Keratinocyte (primary cell): Measurements from ENCODE around the gene CPT1B. TPM values are rescaled to one million over a fixed set of nuclear protein-coding genes. Genes with fewer than 3 reads are reported as not detected.

Source experiments
- DNase-seq: peaks from one replicate; pipeline ENCODE4 v3.0.0-alpha.2; 2011; ENCODE audit warnings: low read depth, missing footprints, low spot score
- FAIRE-seq: peaks from 2 replicates; lab custom pipeline; 2011; peaks lifted over from hg19 to GRCh38; lab: Jason Lieb, UNC
- H2AFZ ChIP-seq: 2 replicates; pipeline ENCODE4 v1.6.0; 2012; ENCODE audit warnings: low read length, control low read depth, inconsistent platforms; ENCODE audit not compliant: control insufficient read depth
- H3K27ac ChIP-seq: 2 replicates; pipeline ENCODE4 v1.5.1; 2011; ENCODE audit warnings: low read length; ENCODE audit not compliant: control insufficient read depth, insufficient read depth
- H3K27me3 ChIP-seq: 3 replicates; pipeline ENCODE4 v1.6.0; 2011; ENCODE audit warnings: low read length; ENCODE audit not compliant: control insufficient read depth, insufficient read depth; ENCODE audit errors: extremely low read depth
- H3K36me3 ChIP-seq, 2 experiments: 2 replicates in 1 of 2; 3 replicates in 1 of 2; pipeline ENCODE4 v1.5.1; 2011; ENCODE audit warnings: low read length in 2 of 2, mild to moderate bottlenecking in 1 of 2; ENCODE audit not compliant: control insufficient read depth in 2 of 2, insufficient read depth in 2 of 2; ENCODE audit errors: extremely low read depth in 1 of 2
- H3K4me1 ChIP-seq: 3 replicates; pipeline ENCODE4 v1.5.1; 2011; ENCODE audit warnings: low read length; ENCODE audit not compliant: control insufficient read depth, insufficient read depth; ENCODE audit errors: extremely low read depth
- H3K4me2 ChIP-seq: 3 replicates; pipeline ENCODE4 v1.6.0; 2011; ENCODE audit warnings: low read depth, low read length; ENCODE audit not compliant: control insufficient read depth, insufficient read depth; ENCODE audit errors: extremely low read depth
- H3K4me3 ChIP-seq, 3 experiments: fragments of 200-600 bp in 1 of 3; sonication (generic) in 1 of 3; 2 replicates in 2 of 3; 3 replicates in 1 of 3; pipeline ENCODE4 v1.5.1; 2011 to 2016; ENCODE audit warnings: low read length in 3 of 3, mild to moderate bottlenecking in 3 of 3, control low read depth in 2 of 3, inconsistent platforms in 1 of 3, low read depth in 1 of 3, mixed read lengths in 1 of 3, mixed run types in 1 of 3, moderate library complexity in 1 of 3; ENCODE audit not compliant: control insufficient read depth in 2 of 3, insufficient read depth in 2 of 3; ENCODE audit errors: extremely low read depth in 1 of 3
- H3K79me2 ChIP-seq: 2 replicates; pipeline ENCODE4 v1.6.0; 2012; ENCODE audit warnings: low read length; ENCODE audit not compliant: control insufficient read depth, insufficient read depth
- H3K9ac ChIP-seq: 3 replicates; pipeline ENCODE4 v1.6.0; 2011; ENCODE audit warnings: low read length; ENCODE audit not compliant: control insufficient read depth, insufficient read depth; ENCODE audit errors: extremely low read depth
- H3K9me1 ChIP-seq: 3 replicates; pipeline ENCODE4 v1.6.0; 2011; ENCODE audit warnings: low read length; ENCODE audit not compliant: control insufficient read depth, insufficient read depth; ENCODE audit errors: extremely low read depth
- H3K9me3 ChIP-seq: 2 replicates; pipeline ENCODE4 v1.5.1; 2012; ENCODE audit warnings: low read depth, low read length; ENCODE audit not compliant: control insufficient read depth
- H4K20me1 ChIP-seq: 3 replicates; pipeline ENCODE4 v1.6.0; 2011; ENCODE audit warnings: low read length; ENCODE audit not compliant: control insufficient read depth, insufficient read depth; ENCODE audit errors: extremely low read depth
- EZH2 ChIP-seq: IDR thresholded peaks from one replicate; pipeline ENCODE4 v1.6.1; 2012; ENCODE audit warnings: inconsistent platforms, mild to moderate bottlenecking, low read length, moderate library complexity
- dilution Hi-C: fragments of 300-500 bp; cut with MboI; formaldehyde crosslinking; loops from one replicate; pipeline ENCODE4 v1.7.0; 2020; ENCODE audit warnings: low sequenced_read_pairs; ENCODE audit not compliant: extremely low pct_ligation_motif_present
- polyA plus RNA-seq, 5 experiments: library from polyadenylated mRNA; depleted of rRNA in 3 of 5; stranded (reverse) in 3 of 5; stranded (forward) in 1 of 5; unstranded in 1 of 5; fragments of >200 nt; gene quantifications; 1 replicate in 1 of 5; 2 replicates in 3 of 5; 3 replicates in 1 of 5; pipeline versions ENCODE4 v1.2.1 to v1.2.3, GENCODE V29; 2011 to 2012; ENCODE audit warnings: missing spikeins in 2 of 5, low read depth in 1 of 5, low replicate concordance in 1 of 5
- TF ChIP-seq, protein P1 (sequence below), 3 experiments: IDR thresholded peaks in 1 of 3; conservative IDR thresholded peaks in 1 of 3; optimal IDR thresholded peaks in 1 of 3; 2 replicates in 2 of 3; 3 replicates in 1 of 3; pipeline versions ENCODE3 to v1.5.1; 2011; ENCODE audit warnings: low read length in 3 of 3, mild to moderate bottlenecking in 3 of 3, moderate library complexity in 2 of 3, control low read depth in 1 of 3, inconsistent platforms in 1 of 3; ENCODE audit not compliant: insufficient read depth in 2 of 3; ENCODE audit errors: extremely low read depth in 1 of 3

The CPT1B gene
- polyA plus RNA-seq, 1 donor (not counting 4 experiments of a cell fraction or from before 2014, with no cell fraction given): 11.0 TPM

- no peaks in the 10 kb centered on the region for H3K79me2 ChIP-seq
- H3K9me1 ChIP-seq: no peaks in the 10 kb centered on the region
- H3K4me1 ChIP-seq: no peaks in the 10 kb centered on the region
- H3K4me3 ChIP-seq: no peak overlapping the region
- H3K36me3 ChIP-seq: no peaks in the 10 kb centered on the region
- H2AFZ ChIP-seq: no peak overlapping the region
- H3K27me3 ChIP-seq: peaks cover 55% of the 10 kb centered on the region
- FAIRE-seq (no peak), DNase-seq (no peak)
- TF ChIP-seq EZH2: no peak
- TF ChIP-seq, protein P1, sequence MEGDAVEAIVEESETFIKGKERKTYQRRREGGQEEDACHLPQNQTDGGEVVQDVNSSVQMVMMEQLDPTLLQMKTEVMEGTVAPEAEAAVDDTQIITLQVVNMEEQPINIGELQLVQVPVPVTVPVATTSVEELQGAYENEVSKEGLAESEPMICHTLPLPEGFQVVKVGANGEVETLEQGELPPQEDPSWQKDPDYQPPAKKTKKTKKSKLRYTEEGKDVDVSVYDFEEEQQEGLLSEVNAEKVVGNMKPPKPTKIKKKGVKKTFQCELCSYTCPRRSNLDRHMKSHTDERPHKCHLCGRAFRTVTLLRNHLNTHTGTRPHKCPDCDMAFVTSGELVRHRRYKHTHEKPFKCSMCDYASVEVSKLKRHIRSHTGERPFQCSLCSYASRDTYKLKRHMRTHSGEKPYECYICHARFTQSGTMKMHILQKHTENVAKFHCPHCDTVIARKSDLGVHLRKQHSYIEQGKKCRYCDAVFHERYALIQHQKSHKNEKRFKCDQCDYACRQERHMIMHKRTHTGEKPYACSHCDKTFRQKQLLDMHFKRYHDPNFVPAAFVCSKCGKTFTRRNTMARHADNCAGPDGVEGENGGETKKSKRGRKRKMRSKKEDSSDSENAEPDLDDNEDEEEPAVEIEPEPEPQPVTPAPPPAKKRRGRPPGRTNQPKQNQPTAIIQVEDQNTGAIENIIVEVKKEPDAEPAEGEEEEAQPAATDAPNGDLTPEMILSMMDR (optimal IDR thresholded peaks at IDR 0.05 in 1 of 3, IDR thresholded peaks at IDR 0.05 in 1 of 3, conservative IDR thresholded peaks at IDR 0.05 in 1 of 3; ENCODE audit: extremely low read depth in 1 of 3, insufficient read depth in 2 of 3, low read length in 3 of 3): no peak
- dilution Hi-C loops: no loop called here
- H3K9ac ChIP-seq: no peak overlapping the region
- H3K9me3 ChIP-seq: no peaks in the 10 kb centered on the region
- no peak overlapping the region for H3K4me2 ChIP-seq
- H4K20me1 ChIP-seq: no peaks in the 10 kb centered on the region
- H3K27ac ChIP-seq: no peak overlapping the region
These were observed 23.6 kb upstream of the CPT1B start for GRCh38 chr22:50601669-50602337.

DNA sequence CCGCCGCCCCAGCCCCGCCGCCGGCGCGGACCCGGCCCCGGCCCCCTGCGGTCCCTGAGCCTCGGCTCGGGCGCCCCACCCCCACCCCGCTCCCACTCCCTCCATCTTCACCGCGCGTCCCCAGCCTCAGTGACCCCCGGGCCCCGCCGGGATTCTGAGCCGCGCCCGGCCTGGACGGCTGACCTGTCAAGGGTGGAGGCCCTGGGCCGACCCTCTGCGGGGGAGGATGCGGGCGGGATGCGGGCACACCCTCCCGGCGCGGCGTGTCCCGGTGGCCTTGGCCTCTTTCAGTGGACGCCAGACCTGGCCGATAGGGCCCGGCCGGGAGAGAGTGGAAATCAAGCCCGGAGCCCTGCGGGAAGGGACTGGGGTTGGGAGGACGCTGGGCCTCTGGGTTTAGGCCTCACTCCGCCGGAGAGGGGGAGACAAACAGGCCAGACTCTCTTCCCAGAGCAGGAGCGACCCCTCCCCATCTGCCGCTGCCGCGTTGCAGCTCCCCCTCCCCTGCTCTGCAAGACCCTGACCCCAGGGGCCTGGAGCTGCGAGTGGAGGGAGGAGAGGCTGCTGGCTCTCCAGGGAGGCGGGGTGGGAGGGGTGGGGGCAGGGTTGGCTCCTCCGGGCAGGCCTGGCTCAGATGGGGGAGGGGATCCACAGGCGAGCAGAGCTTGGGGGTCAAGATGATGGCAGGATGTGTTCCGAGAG lies 22.9 kb upstream of the CPT1B start:
- TF ChIP-seq EZH2: peak; percentile 39
- TF ChIP-seq, protein P1 (optimal IDR thresholded peaks at IDR 0.05 in 1 of 3, IDR thresholded peaks at IDR 0.05 in 1 of 3, conservative IDR thresholded peaks at IDR 0.05 in 1 of 3; ENCODE audit: extremely low read depth in 1 of 3, insufficient read depth in 2 of 3, low read length in 3 of 3): no peak
- dilution Hi-C loops: no loop called here
- H3K9me1 ChIP-seq: no peaks in the 10 kb centered on the region
- no peak overlapping the region for H3K4me2 ChIP-seq
- H3K4me3 ChIP-seq: peak overlapping the region in 1 of 3 experiments; percentile 27
- no peak for FAIRE-seq
- no peaks in the 10 kb centered on the region for H3K36me3 ChIP-seq
- no peak for DNase-seq
- H3K27me3 ChIP-seq: peaks cover 55% of the 10 kb centered on the region
- H4K20me1 ChIP-seq: no peaks in the 10 kb centered on the region
- H2AFZ ChIP-seq: no peak overlapping the region
- H3K9me3 ChIP-seq: no peaks in the 10 kb centered on the region
- no peak overlapping the region for H3K27ac ChIP-seq
- H3K79me2 ChIP-seq: no peaks in the 10 kb centered on the region
- H3K4me1 ChIP-seq: no peaks in the 10 kb centered on the region
- H3K9ac ChIP-seq: no peak overlapping the region
